SW480 (cell line): ENCODE measurements around the gene DENND4A.

ENCODE experiments used
- DNase-seq: peaks from one replicate; pipeline ENCODE4 v3.0.0-alpha.2; 2016; ENCODE audit warnings: low spot score

DENND4A gene

GRCh38 chr15:65666257-65666656 is 125.8 kb downstream of the DENND4A start:
- peak; percentile 46 for DNase-seq

GRCh38 chr15:65663521-65663920 is 128.6 kb downstream of the DENND4A start:
- no peak for DNase-seq

GRCh38 chr15:65660927-65661326 is 131.2 kb downstream of the DENND4A start:
- no peak for DNase-seq

- no peak for DNase-seq
These were observed 132.5 kb downstream of the DENND4A start for GRCh38 chr15:65659502-65660052.

DNA sequence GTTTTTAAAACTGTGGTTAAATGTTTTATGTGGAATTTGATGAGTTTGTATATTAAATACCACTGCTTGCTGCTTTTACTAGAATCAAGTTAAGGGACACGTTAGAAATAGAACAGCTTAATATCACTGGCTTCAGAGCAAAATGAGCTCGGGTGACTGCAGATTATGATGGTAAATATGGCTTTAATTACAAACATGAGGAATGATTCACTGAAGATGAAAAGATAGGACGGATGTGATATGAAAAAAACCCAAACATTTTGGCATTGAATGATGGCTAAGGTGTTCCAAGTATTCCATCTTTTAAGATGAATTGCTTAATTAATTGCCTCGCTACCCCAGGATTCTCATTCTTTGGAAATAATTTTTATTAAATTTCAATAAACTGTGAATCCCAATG is 136.6 kb downstream of the DENND4A start:
- DNase-seq, result no peak

DNA sequence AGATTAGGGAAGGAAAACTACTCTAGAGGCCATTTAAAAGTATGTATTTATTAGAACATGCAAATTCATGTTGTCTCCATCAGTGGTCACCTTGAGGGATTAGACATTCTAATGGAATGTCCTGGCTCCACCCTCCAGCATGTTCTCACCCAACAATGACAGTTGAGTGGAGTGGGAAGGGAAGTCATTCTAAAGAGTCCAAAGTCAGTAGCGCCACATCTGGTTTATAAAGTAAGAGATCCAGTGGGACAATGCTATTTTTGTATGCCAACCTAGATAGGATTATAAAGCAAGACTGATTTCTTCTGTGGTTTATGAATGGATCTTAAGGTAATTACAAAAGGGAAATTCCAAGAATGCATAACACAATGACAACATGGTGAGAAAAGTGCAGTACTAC is 137.1 kb downstream of the DENND4A start:
- peak; percentile 53 for DNase-seq

- DNase-seq, result no peak
These were observed 138.1 kb downstream of the DENND4A start for GRCh38 chr15:65653801-65654521.

- no peak for DNase-seq
These were observed 138.8 kb downstream of the DENND4A start for GRCh38 chr15:65653341-65653740.

DNA sequence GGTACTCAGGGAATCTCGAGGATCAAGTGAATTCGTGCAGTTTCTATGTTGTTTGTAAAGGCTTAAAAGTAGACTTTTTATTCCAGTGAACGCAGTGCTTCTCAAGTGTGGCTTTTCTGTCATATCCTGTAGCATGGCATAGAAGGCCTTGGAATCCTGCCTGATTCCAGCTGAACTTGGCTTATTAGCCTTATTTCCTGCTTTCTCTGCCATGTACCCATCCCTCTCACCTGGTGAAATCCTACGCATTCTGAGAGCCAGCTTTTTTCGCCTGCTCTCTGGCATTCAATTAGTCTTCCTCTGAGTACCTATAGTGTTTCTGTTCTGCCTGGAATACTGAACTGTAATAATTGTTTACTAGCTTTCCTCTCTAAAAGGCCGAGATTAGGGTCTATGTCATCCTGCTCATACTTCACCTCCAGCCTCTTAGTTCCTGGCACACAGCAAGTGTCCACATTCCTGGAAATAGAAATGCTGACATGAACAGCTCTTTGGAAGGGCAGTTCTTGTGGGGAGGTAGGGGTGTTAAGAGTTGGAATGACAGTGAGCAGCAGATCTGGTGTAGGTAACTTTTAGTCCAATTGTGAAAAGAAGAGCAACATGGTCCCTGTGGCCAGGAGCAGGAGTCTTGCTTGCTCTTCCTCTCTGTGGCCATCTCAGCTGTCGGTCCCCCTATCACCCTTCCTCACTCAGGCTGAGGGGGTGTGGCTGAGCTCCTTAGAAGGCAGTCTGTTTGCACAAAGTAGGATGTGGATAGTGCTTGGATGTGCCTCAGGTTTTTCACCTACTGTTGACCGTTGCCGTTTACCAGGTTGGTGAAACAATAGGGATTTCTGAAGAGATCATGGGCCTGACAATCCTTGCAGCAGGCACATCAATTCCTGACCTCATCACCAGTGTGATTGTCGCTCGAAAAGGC is 140.0 kb downstream of the DENND4A start:
- DNase-seq, result no peak

DNA sequence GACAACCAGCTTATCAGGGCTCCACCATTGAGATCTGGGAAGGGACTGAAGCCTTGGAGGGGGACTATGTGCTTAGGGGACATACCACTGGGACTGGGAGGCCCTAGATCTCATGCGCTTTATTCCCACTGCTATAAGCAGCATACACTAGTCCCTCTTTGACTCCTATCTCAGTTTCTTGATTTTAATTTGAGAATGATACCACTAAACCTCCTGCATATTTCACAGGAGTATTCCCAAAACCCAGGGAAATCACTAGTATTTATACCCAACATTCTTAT is 141.1 kb downstream of the DENND4A start:
- no peak for DNase-seq

DNA sequence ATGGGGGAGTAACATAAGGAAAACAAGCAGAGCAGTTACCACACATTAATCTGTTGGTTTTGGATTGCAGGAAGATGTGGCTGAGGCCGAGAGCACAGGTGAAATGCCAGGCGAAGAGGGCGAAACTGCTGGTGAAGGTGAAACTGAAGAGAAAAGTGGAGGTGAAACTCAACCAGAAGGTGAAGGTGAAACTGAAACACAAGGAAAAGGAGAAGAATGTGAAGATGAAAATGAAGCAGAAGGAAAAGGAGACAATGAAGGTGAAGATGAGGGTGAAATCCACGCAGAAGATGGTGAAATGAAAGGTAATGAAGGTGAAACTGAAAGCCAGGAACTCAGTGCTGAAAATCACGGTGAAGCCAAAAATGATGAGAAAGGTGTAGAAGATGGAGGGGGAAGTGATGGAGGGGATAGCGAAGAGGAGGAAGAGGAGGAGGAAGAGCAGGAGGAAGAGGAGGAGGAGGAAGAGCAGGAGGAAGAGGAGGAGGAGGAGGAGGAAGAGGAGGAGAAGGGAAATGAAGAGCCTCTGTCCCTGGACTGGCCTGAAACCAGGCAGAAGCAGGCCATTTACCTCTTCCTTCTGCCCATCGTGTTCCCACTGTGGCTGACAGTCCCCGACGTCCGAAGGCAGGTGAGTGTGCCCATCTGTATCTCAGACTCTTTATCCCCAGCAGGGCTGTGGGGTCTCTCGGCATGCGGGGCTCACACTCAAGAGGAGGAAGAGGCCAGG is 141.6 kb downstream of the DENND4A start:
- DNase-seq, result no peak

DNA sequence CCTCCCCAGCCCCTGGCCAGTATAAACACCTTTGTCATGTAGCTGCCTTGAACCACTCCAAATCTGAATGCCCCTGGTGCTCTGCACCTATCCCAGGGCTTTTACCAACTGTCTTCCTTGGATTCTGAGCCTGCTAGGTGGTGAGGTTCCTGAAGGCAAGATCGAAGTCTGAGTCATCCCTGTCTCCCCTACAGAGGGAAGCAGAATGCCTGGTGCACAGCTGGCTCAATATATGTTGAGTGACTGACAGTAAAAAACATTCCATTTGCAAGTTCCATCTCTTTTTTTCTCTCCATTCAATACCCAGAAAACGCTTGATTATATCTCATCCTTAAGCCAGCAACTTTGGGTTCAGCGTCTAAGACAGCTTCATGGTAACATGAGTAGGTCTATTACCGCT is 145.6 kb downstream of the DENND4A start:
- DNase-seq, result no peak

- no peak for DNase-seq
These were observed 146.7 kb downstream of the DENND4A start for GRCh38 chr15:65645392-65645791.

- DNase-seq, result no peak
These were observed 147.8 kb downstream of the DENND4A start for GRCh38 chr15:65644282-65644681.

DNA sequence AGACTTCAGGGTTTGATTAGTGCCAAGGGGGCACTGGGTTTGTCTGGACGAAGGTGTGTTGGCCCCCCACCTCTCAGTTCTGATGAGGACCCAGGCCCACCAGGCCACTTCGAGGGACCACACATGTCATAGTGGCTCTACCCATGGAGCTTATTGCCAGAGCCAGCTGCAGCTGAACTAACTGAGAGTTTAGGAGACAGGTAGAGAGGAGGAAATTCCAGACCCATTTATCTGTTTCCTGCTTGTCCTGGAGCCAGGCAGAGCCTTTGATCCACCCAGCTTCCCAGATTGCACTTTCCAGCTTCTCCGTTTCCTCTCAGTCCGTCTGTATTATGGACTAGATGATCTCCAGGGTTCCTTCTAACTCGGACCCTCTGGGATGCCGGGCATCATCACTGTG is 149.5 kb downstream of the DENND4A start:
- no peak for DNase-seq

GRCh38 chr15:65641768-65642475 is 150.2 kb downstream of the DENND4A start:
- DNase-seq, result no peak

DNA sequence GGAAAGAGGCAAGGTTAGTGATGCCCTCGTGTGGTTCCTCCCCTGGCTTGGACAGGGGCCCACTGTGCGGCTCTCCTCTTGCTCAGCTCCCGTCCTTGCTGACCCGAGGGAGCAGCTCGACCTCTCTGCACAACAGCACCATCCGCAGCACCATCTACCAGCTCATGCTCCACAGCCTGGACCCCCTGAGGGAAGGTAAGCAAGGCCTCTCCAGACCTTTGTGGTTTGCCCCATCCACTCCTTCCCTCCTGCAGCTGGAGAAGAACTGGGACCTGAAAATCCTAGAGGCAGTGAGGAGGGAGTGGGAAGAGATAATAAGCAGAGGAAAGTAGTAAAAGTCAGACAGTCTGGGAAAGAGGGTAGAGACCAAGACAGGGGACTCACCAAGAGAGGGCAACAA is 152.6 kb downstream of the DENND4A start:
- DNase-seq, result no peak

- peak; percentile 55 for DNase-seq
These were observed 153.4 kb downstream of the DENND4A start for GRCh38 chr15:65638681-65639089.

DNA sequence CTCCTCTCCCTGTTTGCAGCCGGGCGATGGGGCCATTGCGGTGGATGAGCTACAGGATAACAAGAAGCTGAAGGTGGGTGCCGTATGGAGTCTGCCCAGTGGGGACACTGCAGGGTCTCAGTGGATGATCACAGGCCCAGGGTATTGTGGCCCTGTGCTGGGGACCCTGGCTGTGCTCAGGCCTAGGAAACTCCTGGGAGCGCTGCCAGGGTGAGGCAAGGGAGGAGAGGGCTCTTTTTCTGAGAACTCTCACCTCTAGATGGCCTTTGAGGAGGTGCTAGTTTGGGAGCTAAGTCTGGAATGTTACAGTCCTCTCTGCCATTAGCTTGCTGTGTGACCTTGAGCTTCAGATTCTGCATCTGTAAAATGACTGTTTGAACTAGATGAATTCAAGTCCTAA is 154.0 kb downstream of the DENND4A start:
- DNase-seq, result no peak

DNA sequence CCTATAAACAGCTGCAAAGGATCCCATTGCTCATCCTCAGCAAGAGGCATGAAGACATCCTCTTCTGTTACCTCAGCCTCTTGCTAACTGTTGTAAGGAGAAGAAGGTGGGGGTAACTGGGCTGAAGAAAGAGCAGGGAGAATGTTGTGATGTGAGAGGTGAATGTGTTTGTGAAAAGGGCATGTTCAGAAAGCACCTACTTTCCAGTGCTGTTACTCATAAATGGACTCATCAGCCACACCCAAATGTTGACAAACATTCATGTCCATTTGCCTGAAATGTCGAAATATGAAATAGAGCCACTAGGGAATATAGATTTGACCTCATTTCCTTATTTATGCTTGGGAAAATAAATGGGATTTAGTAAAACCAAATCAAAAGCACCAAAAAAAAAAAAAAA is 157.7 kb downstream of the DENND4A start:
- DNase-seq, result no peak

DNA sequence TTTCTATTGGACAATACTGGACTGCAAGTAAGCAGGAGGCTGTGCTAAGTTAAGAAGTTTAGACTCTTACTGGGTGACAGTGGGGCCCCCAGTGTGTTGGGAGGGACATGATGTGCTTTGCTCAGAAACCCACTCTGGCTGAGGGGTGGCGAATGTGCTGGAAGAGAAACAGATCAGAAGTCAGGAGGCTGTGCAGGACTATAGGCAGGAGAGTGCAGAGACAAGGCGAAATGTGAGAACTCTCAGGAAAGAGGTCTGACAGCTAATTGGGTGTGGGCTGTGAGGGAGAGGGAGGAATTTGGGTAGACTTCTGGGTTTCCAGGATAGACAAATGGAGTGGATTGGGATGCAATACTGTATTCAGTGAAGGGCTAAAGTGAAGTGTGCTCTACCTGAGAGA is 158.3 kb downstream of the DENND4A start:
- DNase-seq, result no peak

DNA sequence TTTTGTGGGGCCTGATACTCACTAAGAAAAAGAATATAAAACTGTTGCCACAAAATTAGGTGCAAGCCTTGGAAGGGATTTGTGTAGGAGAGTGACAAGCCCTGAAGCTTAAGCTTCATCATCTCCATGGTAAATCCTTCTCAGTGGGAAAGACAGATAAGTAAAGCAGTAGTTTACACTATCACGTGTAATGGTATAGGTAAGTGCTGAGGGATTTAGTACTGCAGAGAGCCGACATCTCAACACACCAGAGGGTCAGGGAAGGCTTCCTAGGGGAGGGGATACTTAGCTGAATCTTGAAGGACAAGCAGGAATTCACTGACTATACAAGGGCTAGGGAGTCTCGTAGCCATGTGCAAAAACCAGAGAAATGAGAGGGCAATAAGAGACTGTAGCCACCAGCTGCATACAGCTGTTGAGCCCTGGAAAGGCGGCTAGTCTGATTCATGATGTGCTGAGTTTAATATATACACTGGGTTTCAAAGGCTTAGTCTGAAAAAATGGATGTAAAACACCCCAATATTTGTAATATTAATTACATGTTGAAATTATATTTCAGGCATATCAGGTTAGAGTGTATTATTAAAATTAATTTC is 159.2 kb downstream of the DENND4A start:
- DNase-seq, result no peak
